ENCODE data around the gene PDGFRB. TPM values are rescaled to one million over a fixed set of nuclear protein-coding genes. Genes with fewer than 3 reads are reported as not detected.

Gene PDGFRB
- total and polyA plus RNA-seq, 2 experiments from 2014 or later: 4.2 to 5.3 TPM

DNA sequence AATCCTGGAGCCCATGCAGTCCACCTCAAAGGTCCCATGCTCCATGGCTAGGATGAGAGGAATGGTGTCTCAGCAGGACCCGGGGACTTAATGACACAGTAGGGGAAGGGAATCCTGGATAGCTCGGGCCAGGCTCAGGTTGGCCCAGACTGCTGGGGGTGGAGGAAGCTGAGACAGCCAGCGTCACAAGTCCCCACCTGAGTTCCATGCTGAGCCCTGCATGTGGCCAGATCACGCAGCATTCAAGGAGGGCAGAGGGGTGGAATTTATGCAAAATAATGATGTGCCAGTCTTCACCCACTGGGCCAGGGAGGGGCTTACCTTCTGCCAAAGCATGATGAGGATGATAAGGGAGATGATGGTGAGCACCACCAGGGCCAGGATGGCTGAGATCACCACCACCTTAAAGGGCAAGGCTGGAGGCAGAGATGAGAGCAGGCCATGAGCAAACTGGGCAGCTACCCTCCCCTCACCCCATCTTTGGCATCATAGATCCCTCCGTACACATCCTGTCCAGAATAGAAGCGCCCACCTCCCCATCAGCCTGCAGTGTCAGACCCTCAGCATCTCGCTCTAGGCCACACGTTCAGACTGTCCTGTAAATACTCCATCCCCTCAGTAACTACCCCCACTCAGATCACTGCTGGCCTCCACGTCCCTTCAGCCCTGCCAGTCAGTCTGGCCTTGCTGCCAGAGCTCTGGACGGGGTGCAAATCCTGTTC, 29.3 kb downstream of the PDGFRB start:
- H3K4me3 ChIP-seq: no peak overlapping the region
- TF ChIP-seq, protein P1, sequence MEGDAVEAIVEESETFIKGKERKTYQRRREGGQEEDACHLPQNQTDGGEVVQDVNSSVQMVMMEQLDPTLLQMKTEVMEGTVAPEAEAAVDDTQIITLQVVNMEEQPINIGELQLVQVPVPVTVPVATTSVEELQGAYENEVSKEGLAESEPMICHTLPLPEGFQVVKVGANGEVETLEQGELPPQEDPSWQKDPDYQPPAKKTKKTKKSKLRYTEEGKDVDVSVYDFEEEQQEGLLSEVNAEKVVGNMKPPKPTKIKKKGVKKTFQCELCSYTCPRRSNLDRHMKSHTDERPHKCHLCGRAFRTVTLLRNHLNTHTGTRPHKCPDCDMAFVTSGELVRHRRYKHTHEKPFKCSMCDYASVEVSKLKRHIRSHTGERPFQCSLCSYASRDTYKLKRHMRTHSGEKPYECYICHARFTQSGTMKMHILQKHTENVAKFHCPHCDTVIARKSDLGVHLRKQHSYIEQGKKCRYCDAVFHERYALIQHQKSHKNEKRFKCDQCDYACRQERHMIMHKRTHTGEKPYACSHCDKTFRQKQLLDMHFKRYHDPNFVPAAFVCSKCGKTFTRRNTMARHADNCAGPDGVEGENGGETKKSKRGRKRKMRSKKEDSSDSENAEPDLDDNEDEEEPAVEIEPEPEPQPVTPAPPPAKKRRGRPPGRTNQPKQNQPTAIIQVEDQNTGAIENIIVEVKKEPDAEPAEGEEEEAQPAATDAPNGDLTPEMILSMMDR (IDR thresholded peaks at IDR 0.05; ENCODE audit: low read depth, low read length): no peak
- DNase-seq (ENCODE audit: low read depth in 1 of 2, low spot score in 1 of 2): no peak
- no peaks in the 10 kb centered on the region for H3K9me3 ChIP-seq (ENCODE audit: low read depth)
- no peaks in the 10 kb centered on the region for H3K36me3 ChIP-seq
- H3K4me1 ChIP-seq (ENCODE audit: low read depth): no peaks in the 10 kb centered on the region
- no peak overlapping the region for H3K27ac ChIP-seq
- no peaks in the 10 kb centered on the region for H3K27me3 ChIP-seq

DNA sequence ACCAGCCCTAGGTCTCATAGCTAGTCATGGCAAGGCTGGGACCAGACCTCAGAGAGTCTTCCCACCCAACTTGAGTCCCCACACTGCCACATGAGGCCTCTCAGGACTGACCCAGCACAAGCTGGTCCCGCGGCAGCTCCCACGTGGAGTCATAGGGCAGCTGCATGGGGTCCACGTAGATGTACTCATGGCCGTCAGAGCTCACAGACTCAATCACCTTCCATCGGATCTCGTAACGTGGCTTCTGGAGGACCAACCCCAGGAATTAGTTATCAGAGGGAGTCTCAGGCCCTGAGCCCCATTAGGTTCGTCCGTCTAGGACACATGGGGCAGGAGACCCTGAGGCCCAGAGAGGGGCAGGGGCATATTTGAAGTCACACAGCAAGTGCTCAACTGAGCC, 30.3 kb downstream of the PDGFRB start:
- Histone ChIP-seq H3K9me3 (ENCODE audit: low read depth) (no peaks in the 10 kb centered on the region), H3K4me1 (ENCODE audit: low read depth) (no peaks in the 10 kb centered on the region), H3K4me3 (no peak overlapping the region), H3K36me3 (no peaks in the 10 kb centered on the region), H3K27ac (no peak overlapping the region), H3K27me3 (no peaks in the 10 kb centered on the region)
- no peak for DNase-seq (ENCODE audit: low read depth in 1 of 2, low spot score in 1 of 2)
- TF ChIP-seq, protein P1 (IDR thresholded peaks at IDR 0.05; ENCODE audit: low read depth, low read length): no peak

DNA sequence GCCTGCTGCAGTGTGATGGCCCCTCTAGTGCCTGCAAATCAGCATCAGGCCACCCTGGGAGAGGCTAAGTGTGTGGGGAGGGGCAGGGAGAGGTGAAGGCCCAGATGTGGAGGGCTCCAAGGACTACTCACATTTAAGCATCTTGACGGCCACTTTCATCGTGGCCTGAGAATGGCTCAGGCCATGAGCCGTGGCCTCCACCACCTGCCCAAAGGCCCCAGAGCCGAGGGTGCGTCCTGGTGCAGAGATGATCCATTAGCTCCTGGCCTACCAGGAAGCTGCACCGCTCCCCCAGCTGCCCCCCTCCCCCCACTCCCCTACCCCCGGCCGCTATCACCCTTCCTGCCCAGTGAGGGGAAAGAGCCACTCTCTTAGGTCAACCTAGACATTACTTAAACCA, 31.0 kb downstream of the PDGFRB start:
- Histone ChIP-seq H3K27me3 (no peaks in the 10 kb centered on the region), H3K27ac (no peak overlapping the region), H3K36me3 (no peaks in the 10 kb centered on the region), H3K4me1 (ENCODE audit: low read depth) (no peaks in the 10 kb centered on the region), H3K9me3 (ENCODE audit: low read depth) (no peaks in the 10 kb centered on the region), H3K4me3 (no peak overlapping the region)
- DNase-seq (ENCODE audit: low read depth in 1 of 2, low spot score in 1 of 2): no peak
- TF ChIP-seq, protein P1 (IDR thresholded peaks at IDR 0.05; ENCODE audit: low read depth, low read length): no peak

DNA sequence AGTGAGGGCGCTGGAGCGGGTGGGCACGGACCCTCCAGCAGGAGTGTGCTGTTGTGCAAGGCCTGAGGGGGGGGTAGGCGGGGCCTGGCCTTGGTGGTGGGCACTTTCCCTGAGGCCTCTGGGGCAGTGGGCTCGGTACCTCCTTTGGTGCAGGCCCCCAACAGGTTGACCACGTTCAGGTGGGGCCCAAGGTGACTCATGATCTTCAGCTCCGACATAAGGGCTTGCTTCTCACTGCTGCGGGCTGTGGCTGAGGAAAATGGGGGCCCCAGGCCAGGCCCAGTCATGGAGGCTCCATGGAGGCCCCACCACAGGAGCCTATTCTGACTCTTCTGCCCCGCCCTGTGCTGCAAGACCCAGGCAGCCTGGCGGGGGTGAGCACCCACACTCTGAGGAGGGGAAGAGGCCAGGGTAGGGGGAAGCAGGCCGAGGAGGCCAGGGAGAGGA, 31.5 kb downstream of the PDGFRB start:
- H3K36me3 ChIP-seq: no peaks in the 10 kb centered on the region
- TF ChIP-seq, protein P1 (IDR thresholded peaks at IDR 0.05; ENCODE audit: low read depth, low read length): no peak
- H3K9me3 ChIP-seq (ENCODE audit: low read depth): no peaks in the 10 kb centered on the region
- no peaks in the 10 kb centered on the region for H3K4me1 ChIP-seq (ENCODE audit: low read depth)
- H3K27me3 ChIP-seq: no peaks in the 10 kb centered on the region
- H3K27ac ChIP-seq: no peak overlapping the region
- no peak for DNase-seq (ENCODE audit: low read depth in 1 of 2, low spot score in 1 of 2)
- H3K4me3 ChIP-seq: no peak overlapping the region

DNA sequence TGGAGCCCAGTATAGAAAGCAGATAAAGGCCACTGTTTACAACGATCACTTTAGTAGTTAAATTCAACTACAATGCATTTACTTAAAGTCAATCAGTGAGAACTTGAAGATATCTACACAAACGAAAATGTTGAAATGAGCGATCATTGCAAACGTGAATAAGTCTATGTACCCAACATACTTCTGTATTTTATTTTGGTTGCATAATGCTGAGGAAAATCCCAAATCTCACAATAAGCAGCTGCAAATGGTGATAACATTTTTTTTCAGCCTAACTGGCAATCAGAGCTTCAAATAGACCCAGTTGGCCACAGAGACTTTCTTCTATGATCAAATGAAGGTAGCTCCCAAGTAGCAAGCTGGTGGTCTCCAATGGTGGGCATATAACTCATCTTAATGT, 32.1 kb downstream of the PDGFRB start:
- Histone ChIP-seq H3K4me3 (no peak overlapping the region), H3K4me1 (ENCODE audit: low read depth) (no peaks in the 10 kb centered on the region), H3K27ac (no peak overlapping the region), H3K27me3 (no peaks in the 10 kb centered on the region), H3K36me3 (no peaks in the 10 kb centered on the region), H3K9me3 (ENCODE audit: low read depth) (no peaks in the 10 kb centered on the region)
- TF ChIP-seq, protein P1 (IDR thresholded peaks at IDR 0.05; ENCODE audit: low read depth, low read length): no peak
- no peak for DNase-seq (ENCODE audit: low read depth in 1 of 2, low spot score in 1 of 2)

Data from cardiac muscle cell (in vitro differentiated cells and primary cell).